Panc1 (cell line): ENCODE data around the gene SFRP4. TPM values are rescaled to one million over a fixed set of nuclear protein-coding genes. Genes with fewer than 3 reads are reported as not detected.
A peak's percentile ranks its signal among the peaks of the same experiment; 100 is the strongest.

Experiments used
- ATAC-seq: fragments of 200-7000 bp; cut with Tn5 transposase; 2 replicates; pipeline ENCODE4 v1.9.1; 2020; ENCODE audit warnings: mild to moderate bottlenecking, moderate library complexity
- BruUV-seq: library from RNA; stranded (reverse); fragments of 400-500 nt; replicated peaks from 2 replicates; lab custom pipeline; 2021; lab: Mats Ljungman, UMichigan
- CTCF ChIA-PET: fragments of 300-600 bp; sonication (Branson Sonifier 250); formaldehyde crosslinking; loops from one replicate; lab custom pipeline; 2022; ENCODE audit warnings: antibody characterized with exemption; lab: Charles Lee
- POLR2A ChIA-PET: fragments of 300-600 bp; sonication (Branson Sonifier 250); formaldehyde crosslinking; loops from one replicate; lab custom pipeline; 2022; ENCODE audit warnings: antibody characterized with exemption; lab: Charles Lee
- DNase-seq: peaks from one replicate; pipeline ENCODE4 v3.0.0-alpha.2; 2010; ENCODE audit warnings: low read depth, low spot score
- H3K27ac ChIP-seq: 2 replicates; pipeline ENCODE4 v1.5.1; 2011; ENCODE audit warnings: mild to moderate bottlenecking, low read length, inconsistent platforms
- H3K27me3 ChIP-seq: fragments of 200-500 bp; sonication (Bioruptor generic); 2 replicates; pipeline ENCODE4 v1.6.0; 2014; ENCODE audit warnings: low read length, inconsistent platforms; ENCODE audit not compliant: control insufficient read depth, insufficient read depth
- H3K36me3 ChIP-seq: fragments of 200-500 bp; sonication (Bioruptor generic); 2 replicates; pipeline ENCODE4 v1.5.1; 2014; ENCODE audit warnings: inconsistent platforms, mild to moderate bottlenecking, low read length, moderate library complexity; ENCODE audit not compliant: control insufficient read depth, insufficient read depth
- H3K4me1 ChIP-seq: 2 replicates; pipeline ENCODE4 v1.5.1; 2011; ENCODE audit warnings: inconsistent platforms, mild to moderate bottlenecking, low read length, moderate library complexity; ENCODE audit not compliant: control insufficient read depth, insufficient read depth
- H3K4me3 ChIP-seq, 2 experiments: 2 replicates each; pipeline ENCODE4 v1.5.1; 2011 to 2012; ENCODE audit warnings: low read depth in 2 of 2, low read length in 2 of 2, mild to moderate bottlenecking in 2 of 2, inconsistent platforms in 1 of 2, moderate library complexity in 1 of 2
- H3K9me3 ChIP-seq: fragments of 200-500 bp; sonication (Bioruptor generic); 2 replicates; pipeline ENCODE4 v1.5.1; 2014; ENCODE audit warnings: low read depth, mild to moderate bottlenecking, inconsistent platforms, low read length, moderate library complexity; ENCODE audit not compliant: control insufficient read depth, insufficient read depth
- POLR2AphosphoS5 ChIP-seq: IDR thresholded peaks from 2 replicates; pipeline ENCODE4 v1.6.1; 2012; ENCODE audit warnings: mild to moderate bottlenecking, low read depth, low read length, moderate library complexity
- REST ChIP-seq, 2 experiments: IDR thresholded peaks; 2 replicates each; pipeline ENCODE4 v1.6.1; 2011 to 2012; ENCODE audit warnings: low read depth in 2 of 2, control low read depth in 1 of 2, low read length in 1 of 2, mild to moderate bottlenecking in 1 of 2, moderate library complexity in 1 of 2; ENCODE audit not compliant: insufficient read depth in 1 of 2
- SIN3A ChIP-seq: IDR thresholded peaks from 2 replicates; pipeline ENCODE4 v1.6.1; 2012; ENCODE audit warnings: low read depth, mild to moderate bottlenecking, low read length, moderate library complexity, borderline replicate concordance; ENCODE audit not compliant: insufficient read depth
- TCF7L2 ChIP-seq: IDR thresholded peaks from 2 replicates; pipeline ENCODE4 v1.6.1; 2011; ENCODE audit warnings: mild to moderate bottlenecking, low read depth, low read length, inconsistent platforms
- in situ Hi-C: cut with HindIII; loops from 2 replicates; pipeline ENCODE4 v1.10.0; 2016; ENCODE audit warnings: low sequenced_read_pairs, low pct_unique_long_range_greater_than_20kb
- intact Hi-C: fragments of 100-400 bp; cut with micrococcal nuclease; formaldehyde crosslinking; loops from one replicate; pipeline ENCODE4 v1.10.0; 2022; ENCODE audit not compliant: unreplicated experiment
- total RNA-seq: library from RNA; stranded (reverse); gene quantifications from one replicate; pipeline ENCODE4 v1.2.1, GENCODE V29; 2021; ENCODE audit not compliant: unreplicated experiment
- TF ChIP-seq, protein P1 (sequence below): fragments of 450-650 bp; IDR thresholded peaks from 2 replicates; pipeline ENCODE4 v1.5.1; 2017; ENCODE audit warnings: mild to moderate bottlenecking

The SFRP4 gene
- total RNA-seq, 1 experiment from 2014 or later, result 0.74 TPM

- ATAC-seq (no peak), DNase-seq (no peak)
- in situ Hi-C loops (no loop called here), intact Hi-C loops (loop anchor here (5.0 kb wide), 1 partner anchor 304 kb away; no protein-coding TSS in a partner anchor)
- CTCF ChIA-PET, result no interaction called here
- H3K4me1 ChIP-seq, result peaks cover 23% of the 10 kb centered on the region
- no peaks in the 10 kb centered on the region for H3K36me3 ChIP-seq
- TF ChIP-seq, protein P1, sequence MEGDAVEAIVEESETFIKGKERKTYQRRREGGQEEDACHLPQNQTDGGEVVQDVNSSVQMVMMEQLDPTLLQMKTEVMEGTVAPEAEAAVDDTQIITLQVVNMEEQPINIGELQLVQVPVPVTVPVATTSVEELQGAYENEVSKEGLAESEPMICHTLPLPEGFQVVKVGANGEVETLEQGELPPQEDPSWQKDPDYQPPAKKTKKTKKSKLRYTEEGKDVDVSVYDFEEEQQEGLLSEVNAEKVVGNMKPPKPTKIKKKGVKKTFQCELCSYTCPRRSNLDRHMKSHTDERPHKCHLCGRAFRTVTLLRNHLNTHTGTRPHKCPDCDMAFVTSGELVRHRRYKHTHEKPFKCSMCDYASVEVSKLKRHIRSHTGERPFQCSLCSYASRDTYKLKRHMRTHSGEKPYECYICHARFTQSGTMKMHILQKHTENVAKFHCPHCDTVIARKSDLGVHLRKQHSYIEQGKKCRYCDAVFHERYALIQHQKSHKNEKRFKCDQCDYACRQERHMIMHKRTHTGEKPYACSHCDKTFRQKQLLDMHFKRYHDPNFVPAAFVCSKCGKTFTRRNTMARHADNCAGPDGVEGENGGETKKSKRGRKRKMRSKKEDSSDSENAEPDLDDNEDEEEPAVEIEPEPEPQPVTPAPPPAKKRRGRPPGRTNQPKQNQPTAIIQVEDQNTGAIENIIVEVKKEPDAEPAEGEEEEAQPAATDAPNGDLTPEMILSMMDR, result peak; percentile 50
- TF ChIP-seq REST (IDR thresholded peaks at IDR 0.05; ENCODE audit: insufficient read depth in 1 of 2, low read depth in 2 of 2, low read length in 1 of 2) (no peak), SIN3A (no peak)
- POLR2A ChIA-PET, result no interaction called here
- H3K9me3 ChIP-seq, result no peaks in the 10 kb centered on the region
- no peak overlapping the region for H3K27ac ChIP-seq
- peaks cover 16% of the 10 kb centered on the region for H3K27me3 ChIP-seq
- H3K4me3 ChIP-seq, result no peak overlapping the region
- BruUV-seq, result no TSS peak
These were observed 1.9 kb upstream of the SFRP4 start for GRCh38 chr7:37918526-37918925.

GRCh38 chr7:37916017-37916672 lies 472 bp downstream of the SFRP4 start:
- peaks cover 16% of the 10 kb centered on the region for H3K4me1 ChIP-seq
- H3K9me3 ChIP-seq, result no peaks in the 10 kb centered on the region
- 0 out of 2 replicates have a peak, but pooled peaks have one; percentile 5 for ATAC-seq
- H3K4me3 ChIP-seq, result peak overlapping the region; percentile 45 to 60
- no peaks in the 10 kb centered on the region for H3K36me3 ChIP-seq
- no peak for DNase-seq
- BruUV-seq, result no TSS peak
- ChIA-PET CTCF (interaction anchor here (1.3 to 1.7 kb wide), 2 partner anchors 8 to 28 kb away, joined by 7 to 8 read pairs; no protein-coding TSS in a partner anchor), POLR2A (no interaction called here)
- in situ Hi-C loops (no loop called here), intact Hi-C loops (loop anchor here (2.0 to 5.0 kb wide), 2 partner anchors 191 to 306 kb away; no protein-coding TSS in a partner anchor)
- H3K27me3 ChIP-seq, result peaks cover 22% of the 10 kb centered on the region
- no peak overlapping the region for H3K27ac ChIP-seq
- TF ChIP-seq POLR2AphosphoS5 (no peak), TCF7L2 (no peak), SIN3A (no peak), REST (IDR thresholded peaks at IDR 0.05; ENCODE audit: insufficient read depth in 1 of 2, low read depth in 2 of 2, low read length in 1 of 2) (no peak)
- TF ChIP-seq, protein P1, result no peak
